CD4-positive, CD25-positive, alpha-beta regulatory T cell (primary cell): Measurements from ENCODE around the gene SESTD1. TPM values are rescaled to one million over a fixed set of nuclear protein-coding genes. Genes with fewer than 3 reads are reported as not detected.
A peak's percentile ranks its signal among the peaks of the same experiment; 100 is the strongest.
"Not testable (repeated sequence)": the region's sequence is repeated elsewhere in the genome, so short reads cannot be mapped to it uniquely, and the experiment has no call there.

Experiments used
- ATAC-seq, 2 donors: fragments of 150-1000 bp; cut with Tn5 transposase; one replicate each; pipeline ENCODE4 v1.10.0; 2021; ENCODE audit warnings: low read depth in 2 of 2, moderate number of reproducible peaks in 2 of 2, moderate library complexity in 1 of 2
- DNase-seq, 3 donors: peaks; one replicate each; pipeline versions ENCODE4 v3.0.0 to v3.0.0-alpha.2; 2012 to 2022; ENCODE audit warnings: mixed read lengths in 1 of 3
- H3K27ac ChIP-seq: one replicate; pipeline ENCODE4 v1.7.0; 2013; ENCODE audit warnings: mild to moderate bottlenecking, low read length; ENCODE audit not compliant: insufficient read depth, poor library complexity, severe bottlenecking
- H3K27me3 ChIP-seq: one replicate; pipeline ENCODE4 v1.7.0; 2013; ENCODE audit warnings: low read length; ENCODE audit not compliant: control insufficient read depth, insufficient read depth
- H3K36me3 ChIP-seq: one replicate; pipeline ENCODE4 v1.7.0; 2013; ENCODE audit warnings: mild to moderate bottlenecking, low read length, moderate library complexity; ENCODE audit not compliant: control insufficient read depth, insufficient read depth
- H3K4me1 ChIP-seq: 2 replicates; pipeline ENCODE4 v1.7.0; 2013; ENCODE audit warnings: mild to moderate bottlenecking, low read length; ENCODE audit not compliant: insufficient read depth, control insufficient read depth, poor library complexity, severe bottlenecking
- H3K4me3 ChIP-seq: one replicate; pipeline ENCODE4 v1.7.0; 2013; ENCODE audit warnings: low read depth, mild to moderate bottlenecking, low read length, moderate library complexity
- H3K9me3 ChIP-seq, 2 experiments: 1 replicate in 1 of 2; 2 replicates in 1 of 2; pipeline ENCODE4 v1.7.0; 2013; ENCODE audit warnings: low read length in 2 of 2, mild to moderate bottlenecking in 1 of 2, moderate library complexity in 1 of 2; ENCODE audit not compliant: control insufficient read depth in 2 of 2
- H3K27ac Mint-ChIP-seq, 3 donors: one replicate each; pipeline ENCODE4 v1.8.0; 2020 to 2022; ENCODE audit warnings: mild to moderate bottlenecking in 3 of 3, mixed read lengths in 3 of 3, moderate library complexity in 2 of 3
- H3K27me3 Mint-ChIP-seq: one replicate; pipeline ENCODE4 v1.8.0; 2022; ENCODE audit warnings: mild to moderate bottlenecking, mixed read lengths
- H3K36me3 Mint-ChIP-seq: one replicate; pipeline ENCODE4 v1.8.0; 2020; ENCODE audit warnings: mixed read lengths
- H3K4me1 Mint-ChIP-seq, 4 donors: one replicate each; pipeline ENCODE4 v1.8.0; 2020 to 2022; ENCODE audit warnings: mixed read lengths in 4 of 4, mild to moderate bottlenecking in 1 of 4
- H3K4me3 Mint-ChIP-seq, 4 donors: one replicate each; pipeline ENCODE4 v1.8.0; 2020 to 2022; ENCODE audit warnings: mild to moderate bottlenecking in 4 of 4, mixed read lengths in 4 of 4, moderate library complexity in 3 of 4
- H3K9me3 Mint-ChIP-seq, 7 donors: one replicate each; pipeline ENCODE4 v1.8.0; 2020 to 2022; ENCODE audit warnings: mixed read lengths in 7 of 7, mild to moderate bottlenecking in 3 of 7, moderate library complexity in 2 of 7
- polyA plus RNA-seq, 4 donors: library from polyadenylated mRNA; unstranded; fragments of 300-500 nt; fragmentation: Illumina TruSeq; gene quantifications; one replicate each; pipeline ENCODE4 v1.2.3, GENCODE V29; 2021
- total RNA-seq: library from RNA; stranded (reverse); gene quantifications from one replicate; pipeline ENCODE4 v1.2.3, GENCODE V29; 2022

SESTD1 gene
- total and polyA plus RNA-seq, 5 donors from 2014 or later = 0.63 to 7.3 (median 2.8) TPM

- H3K36me3 ChIP-seq, H3K27ac ChIP-seq, H3K27me3 ChIP-seq, H3K4me3 ChIP-seq, H3K36me3 Mint-ChIP-seq, DNase-seq, ATAC-seq, H3K4me3 Mint-ChIP-seq, H3K27me3 Mint-ChIP-seq, H3K4me1 ChIP-seq, H3K9me3 ChIP-seq, H3K27ac Mint-ChIP-seq: not testable (repeated sequence)
- peaks cover 0 to 27% (median 11%) of the 10 kb centered on the region in 4 donors for H3K4me1 Mint-ChIP-seq
- peaks cover 0 to 19% (median 0%) of the 10 kb centered on the region in 7 donors for H3K9me3 Mint-ChIP-seq
Measured at GRCh38 chr2:179195926-179196590, 68.6 kb downstream of the SESTD1 start.

GRCh38 chr2:179195141-179195540, 69.5 kb downstream of the SESTD1 start:
- H3K4me3 Mint-ChIP-seq = no peak overlapping the region
- no peak for DNase-seq
- peaks cover 0 to 28% (median 11%) of the 10 kb centered on the region in 4 donors for H3K4me1 Mint-ChIP-seq
- no peak for ATAC-seq
- H3K27me3 ChIP-seq = no peaks in the 10 kb centered on the region
- H3K27me3 Mint-ChIP-seq = no peaks in the 10 kb centered on the region
- peaks cover 3% of the 10 kb centered on the region for H3K36me3 Mint-ChIP-seq
- H3K27ac ChIP-seq = no peak overlapping the region
- H3K9me3 ChIP-seq = no peaks in the 10 kb centered on the region
- H3K9me3 Mint-ChIP-seq = peaks cover 0 to 15% (median under 1%) of the 10 kb centered on the region in 7 donors
- H3K27ac Mint-ChIP-seq = no peak overlapping the region
- no peaks in the 10 kb centered on the region for H3K36me3 ChIP-seq
- no peak overlapping the region for H3K4me3 ChIP-seq
- H3K4me1 ChIP-seq = no peaks in the 10 kb centered on the region

GRCh38 chr2:179193759-179194394, 70.8 kb downstream of the SESTD1 start:
- Mint-ChIP-seq H3K27ac (peak overlapping the region in 2 of 3 donors; percentile 14 to 62), H3K4me1 (peaks cover 0 to 28% (median 11%) of the 10 kb centered on the region in 4 donors), H3K27me3 (no peaks in the 10 kb centered on the region), H3K9me3 (peaks cover 0 to 21% (median 9%) of the 10 kb centered on the region in 7 donors), H3K4me3 (no peak overlapping the region), H3K36me3 (peaks cover 9% of the 10 kb centered on the region)
- Histone ChIP-seq H3K4me3 (no peak overlapping the region), H3K9me3 (no peaks in the 10 kb centered on the region), H3K4me1 (no peaks in the 10 kb centered on the region), H3K27me3 (no peaks in the 10 kb centered on the region), H3K27ac (no peak overlapping the region), H3K36me3 (no peaks in the 10 kb centered on the region)
- DNase-seq (no peak), ATAC-seq (no peak)

GRCh38 chr2:179191110-179191509, 73.5 kb downstream of the SESTD1 start:
- no peak for ATAC-seq
- Histone ChIP-seq H3K27ac (no peak overlapping the region), H3K9me3 (no peaks in the 10 kb centered on the region), H3K4me1 (no peaks in the 10 kb centered on the region), H3K27me3 (no peaks in the 10 kb centered on the region), H3K4me3 (no peak overlapping the region), H3K36me3 (no peaks in the 10 kb centered on the region)
- H3K9me3 Mint-ChIP-seq = peaks cover 0 to 15% (median 4%) of the 10 kb centered on the region in 7 donors
- H3K4me1 Mint-ChIP-seq = peaks cover 0 to 25% (median 11%) of the 10 kb centered on the region in 4 donors
- no peak overlapping the region for H3K27ac Mint-ChIP-seq
- DNase-seq = no peak
- no peak overlapping the region for H3K4me3 Mint-ChIP-seq
- H3K27me3 Mint-ChIP-seq = no peaks in the 10 kb centered on the region
- H3K36me3 Mint-ChIP-seq = peaks cover 21% of the 10 kb centered on the region

- Mint-ChIP-seq H3K4me1 (peaks cover 0 to 2% (median 0%) of the 10 kb centered on the region in 4 donors), H3K9me3 (peaks cover 0 to 15% (median 3%) of the 10 kb centered on the region in 7 donors)
- H3K4me3 ChIP-seq = no peak overlapping the region
Measured at GRCh38 chr2:179186126-179186525, 78.5 kb downstream of the SESTD1 start.

GRCh38 chr2:179184610-179185009, 80.0 kb downstream of the SESTD1 start:
- Mint-ChIP-seq H3K9me3 (peaks cover 0 to 13% (median 2%) of the 10 kb centered on the region in 7 donors), H3K27me3 (no peaks in the 10 kb centered on the region), H3K4me1 (no peaks in the 10 kb centered on the region), H3K36me3 (peaks cover 23% of the 10 kb centered on the region), H3K27ac (no peak overlapping the region), H3K4me3 (no peak overlapping the region)
- Histone ChIP-seq H3K9me3 (no peaks in the 10 kb centered on the region), H3K27ac (no peak overlapping the region), H3K4me1 (no peaks in the 10 kb centered on the region), H3K27me3 (no peaks in the 10 kb centered on the region), H3K36me3 (no peaks in the 10 kb centered on the region), H3K4me3 (no peak overlapping the region)
- ATAC-seq = no peak
- no peak for DNase-seq

More at GRCh38 chr2:179186126-179186525, 78.5 kb downstream of the SESTD1 start:
- Histone ChIP-seq H3K27me3 (no peaks in the 10 kb centered on the region), H3K27ac (no peak overlapping the region), H3K4me1 (no peaks in the 10 kb centered on the region), H3K9me3 (no peaks in the 10 kb centered on the region), H3K36me3 (no peaks in the 10 kb centered on the region)
- Mint-ChIP-seq H3K36me3 (peaks cover 23% of the 10 kb centered on the region), H3K27me3 (no peaks in the 10 kb centered on the region), H3K4me3 (no peak overlapping the region), H3K27ac (no peak overlapping the region)
- DNase-seq (no peak), ATAC-seq (no peak)

- Mint-ChIP-seq H3K36me3 (peaks cover 6% of the 10 kb centered on the region), H3K27ac (no peak overlapping the region), H3K4me3 (no peak overlapping the region), H3K4me1 (no peaks in the 10 kb centered on the region), H3K9me3 (no peaks in the 10 kb centered on the region), H3K27me3 (no peaks in the 10 kb centered on the region)
- Histone ChIP-seq H3K27ac (no peak overlapping the region), H3K4me1 (no peaks in the 10 kb centered on the region), H3K4me3 (no peak overlapping the region), H3K27me3 (no peaks in the 10 kb centered on the region), H3K36me3 (peaks cover 4% of the 10 kb centered on the region), H3K9me3 (no peaks in the 10 kb centered on the region)
- ATAC-seq (no peak), DNase-seq (no peak)
Measured at GRCh38 chr2:179181002-179181401, 83.6 kb downstream of the SESTD1 start.

- Histone ChIP-seq H3K36me3 (peaks cover 7% of the 10 kb centered on the region), H3K27ac (no peak overlapping the region), H3K4me1 (no peaks in the 10 kb centered on the region), H3K9me3 (no peaks in the 10 kb centered on the region), H3K27me3 (no peaks in the 10 kb centered on the region), H3K4me3 (no peak overlapping the region)
- Mint-ChIP-seq H3K9me3 (no peaks in the 10 kb centered on the region), H3K4me1 (no peaks in the 10 kb centered on the region), H3K27ac (no peak overlapping the region), H3K27me3 (no peaks in the 10 kb centered on the region), H3K4me3 (no peak overlapping the region), H3K36me3 (peaks cover 6% of the 10 kb centered on the region)
- ATAC-seq = no peak
- no peak for DNase-seq
Measured at GRCh38 chr2:179180242-179180641, 84.4 kb downstream of the SESTD1 start.
